Islet of Langerhans (tissue), 1 donor: ENCODE measurements around the gene RBMY1D.
"Not testable (repeated sequence)": the region's sequence is repeated elsewhere in the genome, so short reads cannot be mapped to it uniquely, and the experiment has no call there.

Experiments used
- FAIRE-seq: peaks from one replicate; lab custom pipeline; 2011; peaks lifted over from hg19 to GRCh38; lab: Jason Lieb, UNC

Gene RBMY1D

GRCh38 chrY:21894426-21894825, at the start of gene RBMY1D:
RBMY1D (minus strand) TSS chrY:21894526; CDS start chrY:21892513, 2,013 bp downstream.
- not testable (repeated sequence) for FAIRE-seq

- FAIRE-seq, result not testable (repeated sequence)
Observed at GRCh38 chrY:21917932-21918331, 23.6 kb upstream of the RBMY1D start, which contains the start of gene RBMY1E. RBMY1E (minus strand) TSS chrY:21918032; CDS start chrY:21916054, 1,978 bp downstream.

DNA sequence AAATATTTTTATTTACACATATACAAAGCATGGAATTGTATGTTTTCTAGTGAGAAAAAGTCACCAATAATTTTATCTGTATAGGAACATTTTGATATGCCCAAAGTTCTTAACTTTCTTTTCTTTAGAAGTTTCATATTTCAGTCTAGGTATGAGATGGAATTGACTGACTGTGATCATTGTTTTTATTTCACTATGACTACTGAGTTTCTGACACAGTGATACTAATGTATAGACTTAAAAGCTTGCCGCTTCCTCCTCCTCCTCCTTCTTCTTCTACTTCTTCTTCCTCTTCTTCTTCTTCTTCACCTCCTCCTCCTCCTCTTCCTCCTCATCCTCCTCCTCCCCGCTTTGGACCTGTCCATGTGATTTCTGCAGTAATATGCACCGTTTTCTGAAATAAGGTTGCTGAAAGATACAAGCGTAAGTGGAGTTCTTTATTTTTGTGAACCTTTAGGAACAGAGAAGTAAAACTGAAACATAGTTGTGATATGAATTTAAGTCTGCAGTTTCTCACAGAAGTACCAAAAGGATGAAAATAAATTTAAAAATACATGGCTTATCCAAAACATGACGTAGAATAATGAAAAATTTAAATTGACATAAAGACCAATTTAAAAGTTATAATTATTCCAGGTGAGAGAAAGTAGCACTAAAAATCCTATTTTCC, 24.8 kb downstream of the RBMY1D start:
- FAIRE-seq, result not testable (repeated sequence)

- no peak for FAIRE-seq
Observed at GRCh38 chrY:21845481-21845880, 48.8 kb downstream of the RBMY1D start.

- FAIRE-seq, result no peak
Observed at GRCh38 chrY:21842090-21842489, 52.2 kb downstream of the RBMY1D start.

DNA sequence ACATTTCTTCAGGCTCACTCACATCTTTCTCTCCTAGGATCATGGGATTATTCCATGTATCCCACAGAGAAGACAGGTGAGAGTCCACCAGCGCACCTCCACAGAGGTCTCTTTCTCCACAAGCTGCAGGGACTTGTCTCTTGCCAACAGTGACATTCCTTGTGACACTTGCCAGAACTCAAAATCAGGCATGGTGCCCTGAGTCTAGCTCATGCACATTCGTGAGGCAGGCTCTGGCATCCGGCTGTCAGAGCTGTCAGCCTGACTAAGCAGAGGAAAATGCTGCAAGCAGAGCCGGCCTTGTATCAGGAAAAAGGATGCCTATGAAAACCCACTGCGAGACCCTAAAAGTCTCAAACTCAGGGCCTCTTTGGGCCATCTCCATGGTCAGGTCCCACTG, 54.8 kb downstream of the RBMY1D start:
- FAIRE-seq, result no peak

GRCh38 chrY:21836343-21836742, 58.0 kb downstream of the RBMY1D start:
- FAIRE-seq, result no peak

GRCh38 chrY:21835052-21835451, 59.3 kb downstream of the RBMY1D start:
- FAIRE-seq, result no peak
